Osteocyte (in vitro differentiated cells): Measurements from ENCODE around the gene KRTAP20-4. TPM values are rescaled to one million over a fixed set of nuclear protein-coding genes. Genes with fewer than 3 reads are reported as not detected.

ENCODE experiments used
- DNase-seq: peaks from one replicate; pipeline ENCODE4 v3.0.0; 2021; ENCODE audit warnings: mixed read lengths; ENCODE audit not compliant: unreplicated experiment; ENCODE audit errors: extremely low spot score
- H3K27ac Mint-ChIP-seq: one replicate; pipeline ENCODE4 v1.8.0; 2021; ENCODE audit warnings: mild to moderate bottlenecking, mixed read lengths; ENCODE audit not compliant: unreplicated experiment
- H3K27me3 Mint-ChIP-seq: one replicate; pipeline ENCODE4 v1.8.0; 2021; ENCODE audit warnings: mixed read lengths; ENCODE audit not compliant: unreplicated experiment
- H3K36me3 Mint-ChIP-seq: one replicate; pipeline ENCODE4 v1.8.0; 2021; ENCODE audit warnings: mixed read lengths; ENCODE audit not compliant: unreplicated experiment
- H3K4me1 Mint-ChIP-seq: one replicate; pipeline ENCODE4 v1.8.0; 2021; ENCODE audit warnings: mixed read lengths; ENCODE audit not compliant: unreplicated experiment
- H3K4me3 Mint-ChIP-seq: one replicate; pipeline ENCODE4 v1.8.0; 2021; ENCODE audit warnings: mild to moderate bottlenecking, moderate library complexity, mixed read lengths; ENCODE audit not compliant: unreplicated experiment
- H3K9me3 Mint-ChIP-seq: one replicate; pipeline ENCODE4 v1.8.0; 2021; ENCODE audit warnings: mixed read lengths; ENCODE audit not compliant: unreplicated experiment
- total RNA-seq: library from RNA; stranded (reverse); gene quantifications from 2 replicates; pipeline ENCODE4 v1.2.1, GENCODE V29; 2021
- TF ChIP-seq, protein P1 (sequence below): fragments of 200-600 bp; sonication (generic); IDR thresholded peaks from 2 replicates; pipeline ENCODE4 v1.5.0; 2021; ENCODE audit warnings: antibody characterized with exemption, mild to moderate bottlenecking, moderate library complexity

KRTAP20-4 gene
- total RNA-seq, 1 donor from 2014 or later, result not detected

DNA sequence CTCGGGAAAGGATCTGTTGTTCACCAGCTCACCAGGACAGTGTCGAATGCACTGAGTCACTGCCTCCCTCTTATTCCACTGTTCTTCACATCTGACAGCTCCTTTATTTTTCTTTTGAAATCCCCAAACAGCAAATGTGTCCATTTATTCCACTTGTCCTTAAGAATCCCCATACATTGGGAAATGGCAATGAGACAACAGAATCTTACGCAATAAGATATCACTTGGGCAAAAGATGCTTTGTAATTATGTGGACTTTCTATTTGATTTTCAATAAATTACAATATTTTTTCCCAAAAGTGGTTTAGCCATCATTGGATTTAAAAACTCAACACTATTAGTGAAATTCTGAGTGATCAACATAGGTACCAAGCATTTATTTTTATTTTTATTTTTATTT is 18.3 kb downstream of the KRTAP20-4 start:
- Mint-ChIP-seq H3K27ac (no peak overlapping the region), H3K9me3 (peaks cover 9% of the 10 kb centered on the region)

DNA sequence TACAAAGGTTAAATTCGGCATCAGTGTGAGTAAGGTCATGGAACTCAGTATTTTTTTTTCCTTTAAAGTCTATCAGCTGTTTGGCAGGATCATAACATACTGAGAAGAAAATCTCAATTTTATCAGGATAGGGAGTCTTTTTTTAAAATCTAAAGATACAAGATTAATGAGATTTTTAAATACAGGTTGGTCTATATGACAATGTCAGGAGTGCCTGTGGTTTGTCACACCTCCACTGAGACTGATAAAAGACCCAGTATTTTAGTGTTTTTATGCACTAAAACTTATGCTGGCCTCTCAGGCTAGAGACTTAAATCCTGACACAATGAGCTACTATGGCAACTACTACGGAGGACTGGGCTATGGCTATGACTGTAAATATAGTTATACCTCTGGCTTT is 22.1 kb downstream of the KRTAP20-4 start, which contains the start of gene KRTAP20-3:
Gene KRTAP20-3 (plus strand): TSS at position 301 of the 400 bp plus-strand sequence.
- no peaks in the 10 kb centered on the region for H3K4me1 Mint-ChIP-seq
- H3K9me3 Mint-ChIP-seq, result peaks cover 12% of the 10 kb centered on the region
- no peaks in the 10 kb centered on the region for H3K36me3 Mint-ChIP-seq
- DNase-seq, result no peak
- H3K27me3 Mint-ChIP-seq, result no peaks in the 10 kb centered on the region
- H3K27ac Mint-ChIP-seq, result no peak within 1 kb of the TSS
- TF ChIP-seq, protein P1, sequence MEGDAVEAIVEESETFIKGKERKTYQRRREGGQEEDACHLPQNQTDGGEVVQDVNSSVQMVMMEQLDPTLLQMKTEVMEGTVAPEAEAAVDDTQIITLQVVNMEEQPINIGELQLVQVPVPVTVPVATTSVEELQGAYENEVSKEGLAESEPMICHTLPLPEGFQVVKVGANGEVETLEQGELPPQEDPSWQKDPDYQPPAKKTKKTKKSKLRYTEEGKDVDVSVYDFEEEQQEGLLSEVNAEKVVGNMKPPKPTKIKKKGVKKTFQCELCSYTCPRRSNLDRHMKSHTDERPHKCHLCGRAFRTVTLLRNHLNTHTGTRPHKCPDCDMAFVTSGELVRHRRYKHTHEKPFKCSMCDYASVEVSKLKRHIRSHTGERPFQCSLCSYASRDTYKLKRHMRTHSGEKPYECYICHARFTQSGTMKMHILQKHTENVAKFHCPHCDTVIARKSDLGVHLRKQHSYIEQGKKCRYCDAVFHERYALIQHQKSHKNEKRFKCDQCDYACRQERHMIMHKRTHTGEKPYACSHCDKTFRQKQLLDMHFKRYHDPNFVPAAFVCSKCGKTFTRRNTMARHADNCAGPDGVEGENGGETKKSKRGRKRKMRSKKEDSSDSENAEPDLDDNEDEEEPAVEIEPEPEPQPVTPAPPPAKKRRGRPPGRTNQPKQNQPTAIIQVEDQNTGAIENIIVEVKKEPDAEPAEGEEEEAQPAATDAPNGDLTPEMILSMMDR, result no peak
- no peak within 1 kb of the TSS for H3K4me3 Mint-ChIP-seq

More for the DNA sequence above, 18.3 kb downstream of the KRTAP20-4 start:
- H3K27me3 Mint-ChIP-seq, result no peaks in the 10 kb centered on the region
- no peak overlapping the region for H3K4me3 Mint-ChIP-seq
- H3K4me1 Mint-ChIP-seq, result no peaks in the 10 kb centered on the region
- TF ChIP-seq, protein P1, result no peak
- H3K36me3 Mint-ChIP-seq, result no peaks in the 10 kb centered on the region
- no peak for DNase-seq

DNA sequence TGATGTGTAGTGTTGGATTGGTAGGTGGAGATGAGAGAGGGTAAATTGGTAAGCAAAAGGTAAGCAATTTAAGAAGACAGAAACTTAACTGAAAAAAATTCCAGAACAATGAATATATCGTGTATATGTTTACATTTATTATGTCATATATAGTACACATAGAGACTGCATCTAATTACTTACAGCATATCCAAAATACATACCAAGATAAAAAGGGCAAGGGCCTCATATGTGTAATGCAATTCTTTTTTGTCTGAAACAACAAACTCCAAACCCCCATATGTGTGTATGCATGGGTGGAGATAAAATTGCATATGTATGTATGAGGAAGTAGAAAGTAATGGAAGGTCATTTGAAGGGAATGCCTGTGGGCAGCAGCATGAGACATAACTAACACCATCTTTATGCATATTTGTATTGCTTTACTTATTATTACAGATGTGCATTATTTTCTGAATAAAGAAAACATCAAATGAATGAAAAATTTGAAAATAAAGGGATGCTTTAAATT is 26.5 kb downstream of the KRTAP20-4 start:
- DNase-seq, result no peak
- Mint-ChIP-seq H3K4me1 (no peaks in the 10 kb centered on the region), H3K9me3 (peaks cover 7% of the 10 kb centered on the region), H3K27ac (no peak overlapping the region), H3K27me3 (no peaks in the 10 kb centered on the region), H3K36me3 (no peaks in the 10 kb centered on the region), H3K4me3 (no peak overlapping the region)
- TF ChIP-seq, protein P1, result no peak

DNA sequence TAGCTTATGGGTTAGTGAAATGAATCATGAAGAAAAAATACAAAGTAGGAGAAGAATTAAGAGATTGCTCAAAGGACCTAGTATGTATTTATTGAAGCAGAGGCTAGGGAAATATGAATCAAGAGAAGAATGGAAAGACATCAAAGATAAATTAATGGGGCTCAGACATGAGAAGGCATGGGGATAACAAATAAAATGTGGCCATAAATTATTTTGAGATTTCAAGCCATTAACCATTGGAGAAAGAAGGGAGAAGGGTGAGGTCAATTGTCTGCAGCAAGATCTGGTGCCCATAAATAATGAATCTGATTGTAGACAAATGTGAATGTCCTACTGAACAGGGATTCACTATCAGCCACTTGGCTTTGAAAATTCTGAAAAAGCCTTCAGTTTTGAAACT is 32.5 kb downstream of the KRTAP20-4 start:
- Mint-ChIP-seq H3K27me3 (no peaks in the 10 kb centered on the region), H3K4me1 (no peaks in the 10 kb centered on the region), H3K36me3 (no peaks in the 10 kb centered on the region), H3K27ac (no peak overlapping the region), H3K9me3 (peaks cover 7% of the 10 kb centered on the region), H3K4me3 (no peak overlapping the region)
- DNase-seq, result no peak
- TF ChIP-seq, protein P1, result no peak

DNA sequence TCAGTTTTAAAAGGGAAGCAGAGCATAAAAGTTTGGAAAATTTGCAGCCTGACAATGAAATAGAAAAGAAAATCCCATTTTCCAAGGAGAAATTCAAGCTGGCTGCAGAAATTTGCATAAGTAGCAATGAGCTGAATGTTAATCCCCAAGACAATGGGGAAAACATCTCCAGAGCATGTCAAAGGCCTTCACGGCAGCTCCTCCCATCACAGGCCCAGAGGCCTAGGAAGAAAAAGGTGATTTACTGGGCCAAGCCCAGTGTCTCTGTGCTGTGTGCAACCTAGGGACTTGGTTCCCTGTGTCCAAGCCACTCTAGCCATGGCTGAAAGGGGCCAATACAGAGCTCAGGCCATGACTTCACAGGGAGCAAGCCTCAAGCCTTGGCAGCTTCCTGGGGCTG is 48.3 kb downstream of the KRTAP20-4 start:
- H3K4me1 Mint-ChIP-seq, result no peaks in the 10 kb centered on the region
- peaks cover 28% of the 10 kb centered on the region for H3K9me3 Mint-ChIP-seq
- no peak overlapping the region for H3K4me3 Mint-ChIP-seq
- TF ChIP-seq, protein P1, result no peak
- H3K27ac Mint-ChIP-seq, result no peak overlapping the region
- no peaks in the 10 kb centered on the region for H3K36me3 Mint-ChIP-seq
- no peaks in the 10 kb centered on the region for H3K27me3 Mint-ChIP-seq
- DNase-seq, result no peak

Other genes starting within 250 kb of the KRTAP20-4 start
- gene KRTAP13-2, start 248.4 kb upstream of the KRTAP20-4 start, total RNA-seq, result not detected in 2 replicates
- gene KRTAP13-1, start 224.6 kb upstream of the KRTAP20-4 start, total RNA-seq, result not detected in 2 replicates
- not detected in 2 replicates for gene KRTAP13-3, start 194.7 kb upstream of the KRTAP20-4 start, total RNA-seq
- not detected in 2 replicates for gene KRTAP13-4, start 190.4 kb upstream of the KRTAP20-4 start, total RNA-seq
- gene KRTAP15-1, start 180.4 kb upstream of the KRTAP20-4 start, total RNA-seq, result not detected in 2 replicates
- gene KRTAP19-1, start 140.3 kb upstream of the KRTAP20-4 start, total RNA-seq, result not detected in 2 replicates
- not detected in 2 replicates for gene KRTAP19-2, start 133.2 kb upstream of the KRTAP20-4 start, total RNA-seq
- not detected in 2 replicates for gene KRTAP19-3, start 128.6 kb upstream of the KRTAP20-4 start, total RNA-seq
- not detected in 2 replicates for gene KRTAP19-4, start 123.5 kb upstream of the KRTAP20-4 start, total RNA-seq
- not detected in 2 replicates for gene KRTAP19-5, start 118.5 kb upstream of the KRTAP20-4 start, total RNA-seq
- gene KRTAP19-6, start 78.8 kb upstream of the KRTAP20-4 start, total RNA-seq, result not detected in 2 replicates
- gene KRTAP19-7, start 59.3 kb upstream of the KRTAP20-4 start, total RNA-seq, result not detected in 2 replicates
- gene KRTAP22-2, start 30.2 kb upstream of the KRTAP20-4 start, total RNA-seq, result not detected in 2 replicates
- not detected in 2 replicates for gene KRTAP6-3, start 28.2 kb upstream of the KRTAP20-4 start, total RNA-seq
- gene KRTAP6-2, start 21.7 kb upstream of the KRTAP20-4 start, total RNA-seq, result not detected in 2 replicates
- not detected in 2 replicates for gene KRTAP22-1, start 19.5 kb upstream of the KRTAP20-4 start, total RNA-seq
- gene KRTAP6-1, start 6.7 kb upstream of the KRTAP20-4 start, total RNA-seq, result not detected in 2 replicates
- not detected in 2 replicates for gene KRTAP20-1, start 4.2 kb upstream of the KRTAP20-4 start, total RNA-seq
- not detected in 2 replicates for gene KRTAP20-2, start 14.6 kb downstream of the KRTAP20-4 start, total RNA-seq
- not detected in 2 replicates for gene KRTAP20-3, start 22.2 kb downstream of the KRTAP20-4 start, total RNA-seq
- gene KRTAP21-3, start 98.2 kb downstream of the KRTAP20-4 start, total RNA-seq, result not detected in 2 replicates
- not detected in 2 replicates for gene KRTAP21-2, start 126.6 kb downstream of the KRTAP20-4 start, total RNA-seq
- not detected in 2 replicates for gene KRTAP21-1, start 134.8 kb downstream of the KRTAP20-4 start, total RNA-seq
- gene KRTAP8-1, start 192.6 kb downstream of the KRTAP20-4 start, total RNA-seq, result not detected in 2 replicates
- gene KRTAP7-1, start 209.1 kb downstream of the KRTAP20-4 start, total RNA-seq, result not detected in 2 replicates